ENCODE measurements around the gene NCKAP5.

The NCKAP5 gene

GRCh38 chr2:132659331-132659730 is 908.9 kb downstream of the NCKAP5 start:
- peaks cover 30% of the 10 kb centered on the region for H3K4me1 Mint-ChIP-seq
- peaks cover 49% of the 10 kb centered on the region for H3K27me3 Mint-ChIP-seq (ENCODE audit: low read depth)
- H3K27ac Mint-ChIP-seq = no peak overlapping the region
- peaks cover 63% of the 10 kb centered on the region for H3K36me3 Mint-ChIP-seq (ENCODE audit: low read depth)
- no peaks in the 10 kb centered on the region for H3K9me3 Mint-ChIP-seq
- H3K4me3 Mint-ChIP-seq = no peak overlapping the region
- TF ChIP-seq CTCF (IDR thresholded peaks at IDR 0.05; ENCODE audit: unreplicated experiment in 3 of 3) = no peak

GRCh38 chr2:132656266-132656975 is 911.8 kb downstream of the NCKAP5 start:
- TF ChIP-seq CTCF (IDR thresholded peaks at IDR 0.05; ENCODE audit: unreplicated experiment in 3 of 3) = no peak
- Mint-ChIP-seq H3K36me3 (ENCODE audit: low read depth) (peaks cover 69% of the 10 kb centered on the region), H3K4me3 (no peak overlapping the region), H3K9me3 (no peaks in the 10 kb centered on the region), H3K27me3 (ENCODE audit: low read depth) (peaks cover 43% of the 10 kb centered on the region), H3K4me1 (peaks cover 13% of the 10 kb centered on the region), H3K27ac (peak overlapping the region in 1 of 3 experiments; percentile 33)

GRCh38 chr2:132654968-132655367 is 913.3 kb downstream of the NCKAP5 start:
- H3K9me3 Mint-ChIP-seq = no peaks in the 10 kb centered on the region

GRCh38 chr2:132654335-132654734 is 913.9 kb downstream of the NCKAP5 start:
- Mint-ChIP-seq H3K27me3 (ENCODE audit: low read depth) (peaks cover 42% of the 10 kb centered on the region), H3K27ac (no peak overlapping the region), H3K36me3 (ENCODE audit: low read depth) (peaks cover 54% of the 10 kb centered on the region), H3K9me3 (no peaks in the 10 kb centered on the region), H3K4me3 (no peak overlapping the region), H3K4me1 (peaks cover 11% of the 10 kb centered on the region)
- no peak for TF ChIP-seq CTCF (IDR thresholded peaks at IDR 0.05; ENCODE audit: unreplicated experiment in 3 of 3)

More at GRCh38 chr2:132654968-132655367, 913.3 kb downstream of the NCKAP5 start:
- peaks cover 57% of the 10 kb centered on the region for H3K36me3 Mint-ChIP-seq (ENCODE audit: low read depth)
- H3K27me3 Mint-ChIP-seq (ENCODE audit: low read depth) = peaks cover 39% of the 10 kb centered on the region
- no peak for TF ChIP-seq CTCF (IDR thresholded peaks at IDR 0.05; ENCODE audit: unreplicated experiment in 3 of 3)
- peaks cover 11% of the 10 kb centered on the region for H3K4me1 Mint-ChIP-seq
- H3K4me3 Mint-ChIP-seq = no peak overlapping the region
- no peak overlapping the region for H3K27ac Mint-ChIP-seq

GRCh38 chr2:132652474-132652873 is 915.8 kb downstream of the NCKAP5 start:
- H3K9me3 Mint-ChIP-seq = no peaks in the 10 kb centered on the region
- H3K4me1 Mint-ChIP-seq = peaks cover 11% of the 10 kb centered on the region
- H3K27me3 Mint-ChIP-seq (ENCODE audit: low read depth) = peaks cover 35% of the 10 kb centered on the region
- H3K4me3 Mint-ChIP-seq = no peak overlapping the region
- peaks cover 36% of the 10 kb centered on the region for H3K36me3 Mint-ChIP-seq (ENCODE audit: low read depth)
- no peak overlapping the region for H3K27ac Mint-ChIP-seq
- TF ChIP-seq CTCF (IDR thresholded peaks at IDR 0.05; ENCODE audit: unreplicated experiment in 3 of 3) = no peak

All from nephron (organoid).